SK-N-MC (cell line): ENCODE measurements around the gene TRIM44.
"Not testable (repeated sequence)": the region's sequence is repeated elsewhere in the genome, so short reads cannot be mapped to it uniquely, and the experiment has no call there.

ENCODE experiments used
- DNase-seq: peaks from one replicate; pipeline ENCODE4 v3.0.0-alpha.2; 2011; ENCODE audit warnings: low read depth, low spot score
- H3K27ac ChIP-seq: fragments of 200-600 bp; sonication (generic); 2 replicates; pipeline ENCODE4 v1.5.1; 2016; ENCODE audit warnings: mixed run types
- H3K36me3 ChIP-seq: fragments of 200-600 bp; sonication (generic); 2 replicates; pipeline ENCODE4 v1.6.1; 2017; ENCODE audit warnings: antibody characterized with exemption, low read length, mixed read lengths; ENCODE audit not compliant: insufficient read depth
- H3K4me3 ChIP-seq: fragments of 200-600 bp; sonication (generic); 2 replicates; pipeline ENCODE4 v1.5.1; 2016
- H3K9ac ChIP-seq: fragments of 200-600 bp; sonication (generic); 2 replicates; pipeline ENCODE4 v1.8.0; 2017; ENCODE audit warnings: mixed run types, mixed read lengths; ENCODE audit not compliant: insufficient read length
- H3K9me3 ChIP-seq: fragments of 200-600 bp; sonication (generic); 2 replicates; pipeline ENCODE4 v1.6.1; 2017; ENCODE audit warnings: low read depth, mild to moderate bottlenecking, antibody characterized with exemption, low read length, moderate library complexity, mixed read lengths
- EZH2 ChIP-seq: fragments of 200-600 bp; sonication (generic); IDR thresholded peaks from one replicate; pipeline ENCODE4 v1.6.1; 2017; ENCODE audit warnings: antibody characterized with exemption
- FOXP2 ChIP-seq: optimal IDR thresholded peaks from 2 replicates; pipeline ENCODE3; 2011; ENCODE audit warnings: mild to moderate bottlenecking, moderate library complexity; ENCODE audit not compliant: insufficient read depth; ENCODE audit errors: extremely low read length, control extremely low read depth
- POLR2AphosphoS5 ChIP-seq: IDR thresholded peaks from 2 replicates; pipeline ENCODE4 v1.6.1; 2012; ENCODE audit warnings: mild to moderate bottlenecking, low read depth, low read length, borderline replicate concordance

Gene TRIM44

GRCh38 chr11:35742707-35743454, 80.3 kb downstream of the TRIM44 start:
- H3K4me3 ChIP-seq, result no peak overlapping the region
- DNase-seq, result no peak
- TF ChIP-seq FOXP2, result no peak
- H3K9ac ChIP-seq, result no peak overlapping the region
- no peak overlapping the region for H3K27ac ChIP-seq
- H3K36me3 ChIP-seq, result no peaks in the 10 kb centered on the region
- no peaks in the 10 kb centered on the region for H3K9me3 ChIP-seq

GRCh38 chr11:35746356-35747153, 84.0 kb downstream of the TRIM44 start:
- no peaks in the 10 kb centered on the region for H3K9me3 ChIP-seq
- TF ChIP-seq POLR2AphosphoS5, result no peak
- no peak overlapping the region for H3K27ac ChIP-seq
- H3K4me3 ChIP-seq, result no peak overlapping the region
- H3K36me3 ChIP-seq, result no peaks in the 10 kb centered on the region
- DNase-seq, result no peak
- H3K9ac ChIP-seq, result no peak overlapping the region

- Histone ChIP-seq H3K9ac (no peak overlapping the region), H3K27ac (no peak overlapping the region), H3K4me3 (no peak overlapping the region), H3K9me3 (no peaks in the 10 kb centered on the region), H3K36me3 (no peaks in the 10 kb centered on the region)
- no peak for TF ChIP-seq EZH2
- no peak for TF ChIP-seq POLR2AphosphoS5
- no peak for TF ChIP-seq FOXP2
- DNase-seq, result no peak
Measured at GRCh38 chr11:35747668-35748067, 85.1 kb downstream of the TRIM44 start.

- no peak for DNase-seq
- no peaks in the 10 kb centered on the region for H3K36me3 ChIP-seq
- TF ChIP-seq POLR2AphosphoS5, result no peak
- no peak for TF ChIP-seq FOXP2
- TF ChIP-seq EZH2, result no peak
- no peak overlapping the region for H3K27ac ChIP-seq
- no peak overlapping the region for H3K9ac ChIP-seq
- no peaks in the 10 kb centered on the region for H3K9me3 ChIP-seq
- no peak overlapping the region for H3K4me3 ChIP-seq
Measured at GRCh38 chr11:35748644-35749043, 86.1 kb downstream of the TRIM44 start.

- no peaks in the 10 kb centered on the region for H3K36me3 ChIP-seq
- DNase-seq, result no peak
- H3K9ac ChIP-seq, result no peak overlapping the region
- no peaks in the 10 kb centered on the region for H3K9me3 ChIP-seq
- H3K4me3 ChIP-seq, result no peak overlapping the region
- TF ChIP-seq POLR2AphosphoS5, result no peak
- no peak overlapping the region for H3K27ac ChIP-seq
Measured at GRCh38 chr11:35750315-35750714, 87.7 kb downstream of the TRIM44 start.

GRCh38 chr11:35750981-35751663, 88.5 kb downstream of the TRIM44 start:
- DNase-seq, result no peak
- Histone ChIP-seq H3K36me3 (no peaks in the 10 kb centered on the region), H3K9ac (no peak overlapping the region), H3K9me3 (no peaks in the 10 kb centered on the region), H3K27ac (no peak overlapping the region), H3K4me3 (no peak overlapping the region)
- TF ChIP-seq EZH2 (no peak), FOXP2 (no peak)

- TF ChIP-seq EZH2, result no peak
- no peak for TF ChIP-seq FOXP2
- TF ChIP-seq POLR2AphosphoS5, result no peak
- H3K4me3 ChIP-seq, result no peak overlapping the region
- no peak for DNase-seq
- H3K9me3 ChIP-seq, result no peaks in the 10 kb centered on the region
- no peak overlapping the region for H3K27ac ChIP-seq
- no peak overlapping the region for H3K9ac ChIP-seq
- H3K36me3 ChIP-seq, result no peaks in the 10 kb centered on the region
Measured at GRCh38 chr11:35751664-35752061, 89.1 kb downstream of the TRIM44 start.

- Histone ChIP-seq H3K27ac (no peak overlapping the region), H3K4me3 (no peak overlapping the region), H3K9ac (no peak overlapping the region), H3K36me3 (no peaks in the 10 kb centered on the region), H3K9me3 (no peaks in the 10 kb centered on the region)
- no peak for DNase-seq
- TF ChIP-seq FOXP2 (no peak), EZH2 (no peak), POLR2AphosphoS5 (no peak)
Measured at GRCh38 chr11:35752115-35752514, 89.5 kb downstream of the TRIM44 start.

GRCh38 chr11:35753573-35753972, 91.0 kb downstream of the TRIM44 start:
- not testable (repeated sequence) for H3K9ac ChIP-seq, H3K4me3 ChIP-seq, DNase-seq, H3K27ac ChIP-seq, H3K9me3 ChIP-seq, H3K36me3 ChIP-seq

- not testable (repeated sequence) for DNase-seq, H3K36me3 ChIP-seq, H3K9me3 ChIP-seq, H3K9ac ChIP-seq, H3K27ac ChIP-seq, H3K4me3 ChIP-seq
Measured at GRCh38 chr11:35759951-35760350, 97.4 kb downstream of the TRIM44 start.
